ENCODE data around the gene B4GALNT3.

B4GALNT3 gene

GRCh38 chr12:460261-461230 lies 807 bp downstream of the B4GALNT3 start:
- FAIRE-seq, result no peak
- TF ChIP-seq, protein P1, sequence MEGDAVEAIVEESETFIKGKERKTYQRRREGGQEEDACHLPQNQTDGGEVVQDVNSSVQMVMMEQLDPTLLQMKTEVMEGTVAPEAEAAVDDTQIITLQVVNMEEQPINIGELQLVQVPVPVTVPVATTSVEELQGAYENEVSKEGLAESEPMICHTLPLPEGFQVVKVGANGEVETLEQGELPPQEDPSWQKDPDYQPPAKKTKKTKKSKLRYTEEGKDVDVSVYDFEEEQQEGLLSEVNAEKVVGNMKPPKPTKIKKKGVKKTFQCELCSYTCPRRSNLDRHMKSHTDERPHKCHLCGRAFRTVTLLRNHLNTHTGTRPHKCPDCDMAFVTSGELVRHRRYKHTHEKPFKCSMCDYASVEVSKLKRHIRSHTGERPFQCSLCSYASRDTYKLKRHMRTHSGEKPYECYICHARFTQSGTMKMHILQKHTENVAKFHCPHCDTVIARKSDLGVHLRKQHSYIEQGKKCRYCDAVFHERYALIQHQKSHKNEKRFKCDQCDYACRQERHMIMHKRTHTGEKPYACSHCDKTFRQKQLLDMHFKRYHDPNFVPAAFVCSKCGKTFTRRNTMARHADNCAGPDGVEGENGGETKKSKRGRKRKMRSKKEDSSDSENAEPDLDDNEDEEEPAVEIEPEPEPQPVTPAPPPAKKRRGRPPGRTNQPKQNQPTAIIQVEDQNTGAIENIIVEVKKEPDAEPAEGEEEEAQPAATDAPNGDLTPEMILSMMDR (IDR thresholded peaks at IDR 0.05; ENCODE audit: insufficient read depth, missing control alignments), result no peak
- DNase-seq (ENCODE audit: insufficient read length, low spot score), result no peak

DNA sequence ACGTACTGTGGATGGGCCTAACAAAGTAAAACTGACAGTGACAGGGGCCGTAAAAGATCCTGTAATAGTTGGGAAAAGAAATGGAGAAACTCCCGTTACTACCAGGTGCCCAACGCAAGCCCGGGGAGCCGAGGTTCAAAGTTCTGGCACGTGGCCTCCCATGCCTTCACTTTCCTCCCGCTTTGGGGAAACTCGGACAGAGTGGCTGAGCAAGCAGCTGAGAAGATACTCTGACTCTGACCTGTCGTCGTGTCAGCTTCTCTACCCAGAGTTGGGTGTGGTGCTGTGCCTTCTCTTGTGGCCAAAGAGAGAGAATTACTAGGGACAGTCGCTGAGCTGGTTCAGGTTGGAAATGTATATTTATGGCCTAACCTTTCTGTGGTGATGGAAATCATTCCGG lies 1.7 kb downstream of the B4GALNT3 start:
- TF ChIP-seq, protein P1 (IDR thresholded peaks at IDR 0.05; ENCODE audit: insufficient read depth, missing control alignments), result no peak
- FAIRE-seq (no peak), DNase-seq (ENCODE audit: insufficient read length, low spot score) (no peak)

GRCh38 chr12:462936-463705 lies 3.4 kb downstream of the B4GALNT3 start:
- no peak for FAIRE-seq
- TF ChIP-seq, protein P1 (IDR thresholded peaks at IDR 0.05; ENCODE audit: insufficient read depth, missing control alignments), result no peak
- DNase-seq (ENCODE audit: insufficient read length, low spot score), result no peak

GRCh38 chr12:464484-465267 lies 4.9 kb downstream of the B4GALNT3 start:
- DNase-seq (ENCODE audit: insufficient read length, low spot score), result no peak
- TF ChIP-seq, protein P1 (IDR thresholded peaks at IDR 0.05; ENCODE audit: insufficient read depth, missing control alignments), result no peak
- FAIRE-seq, result no peak

DNA sequence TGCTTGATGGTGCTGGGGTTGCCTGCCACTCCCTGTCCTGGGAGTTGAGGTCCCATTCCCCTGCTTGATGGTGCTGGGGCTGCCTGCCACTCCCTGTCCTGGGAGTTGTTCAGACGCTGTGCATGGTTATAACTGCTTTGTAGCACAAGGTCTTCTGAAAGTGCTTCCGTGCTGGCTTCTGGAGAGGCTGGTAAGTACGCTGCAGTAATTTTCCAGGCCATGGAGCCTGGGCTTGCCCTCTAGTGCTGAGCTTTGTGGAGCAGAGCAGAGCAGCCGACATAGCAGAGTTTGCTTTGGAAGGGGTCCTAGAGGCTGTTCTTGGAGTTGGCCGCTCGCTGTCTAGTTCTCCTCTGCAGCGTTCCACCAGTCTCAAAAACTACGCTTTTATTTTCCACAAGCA lies 6.3 kb downstream of the B4GALNT3 start:
- FAIRE-seq (no peak), DNase-seq (ENCODE audit: insufficient read length, low spot score) (no peak)
- TF ChIP-seq, protein P1 (IDR thresholded peaks at IDR 0.05; ENCODE audit: insufficient read depth, missing control alignments), result no peak

- TF ChIP-seq, protein P1 (IDR thresholded peaks at IDR 0.05; ENCODE audit: insufficient read depth, missing control alignments), result no peak
- DNase-seq (ENCODE audit: insufficient read length, low spot score), result no peak
- no peak for FAIRE-seq
These were observed 7.0 kb downstream of the B4GALNT3 start for GRCh38 chr12:466762-467161.

All from D721Med (cell line).